ENCODE results near the gene LIN7A.
"Not testable (repeated sequence)": the region's sequence is repeated elsewhere in the genome, so short reads cannot be mapped to it uniquely, and the experiment has no call there.

- not testable (repeated sequence) for TF ChIP-seq POLR2AphosphoS5, TAF1, POLR2A, SPI1, POU2F2 (IDR thresholded peaks at IDR 0.05; ENCODE audit: low read depth, low read length)
These were observed 149.3 kb downstream of the LIN7A start for GRCh38 chr12:80788407-80788806.

Data from GM12891 (cell line).